NCI-H1694 treated with DMSO at 0.1 percent for 48 hours (cell line): ENCODE results near the gene RELCH.

ENCODE experiments used
- DNase-seq: peaks from one replicate; lab custom pipeline; 2025; lab: John Stamatoyannopoulos, UW

The RELCH gene

DNA sequence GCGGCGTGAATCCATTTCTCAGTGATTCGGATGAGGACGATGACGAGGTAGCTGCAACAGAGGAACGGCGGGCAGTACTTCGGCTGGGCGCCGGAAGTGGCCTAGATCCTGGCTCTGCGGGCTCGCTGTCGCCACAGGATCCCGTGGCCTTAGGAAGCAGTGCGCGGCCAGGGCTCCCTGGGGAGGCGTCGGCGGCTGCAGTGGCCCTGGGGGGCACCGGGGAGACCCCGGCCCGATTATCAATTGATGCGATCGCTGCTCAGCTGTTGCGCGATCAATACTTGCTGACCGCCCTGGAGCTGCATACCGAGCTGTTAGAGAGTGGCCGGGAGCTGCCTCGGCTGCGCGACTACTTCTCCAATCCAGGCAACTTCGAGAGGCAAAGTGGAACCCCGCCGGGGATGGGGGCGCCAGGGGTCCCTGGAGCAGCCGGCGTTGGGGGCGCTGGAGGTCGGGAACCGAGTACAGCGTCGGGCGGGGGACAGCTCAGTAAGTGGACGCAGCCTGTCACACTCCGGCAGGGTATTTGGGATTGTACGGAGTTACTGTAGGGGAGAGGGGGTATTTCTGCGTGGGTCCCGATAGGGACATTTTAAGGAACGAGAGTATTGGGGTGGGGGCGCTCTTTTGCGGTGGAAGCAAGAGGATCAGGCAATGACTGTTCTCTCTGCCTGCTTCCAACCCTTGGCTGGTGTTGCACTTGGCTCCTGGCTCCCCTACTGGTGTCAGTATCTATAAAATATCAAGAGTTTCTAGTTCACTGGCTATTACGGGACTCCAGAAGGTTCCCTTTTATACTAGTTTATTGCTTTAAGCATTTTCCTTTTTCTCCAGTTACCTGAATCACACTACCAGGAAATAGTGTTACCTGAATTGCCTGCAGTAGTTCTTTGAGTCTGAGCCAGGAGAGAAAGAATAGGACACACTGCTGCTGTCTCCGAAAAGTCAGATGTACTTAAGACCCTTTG, 772 bp downstream of the RELCH start:
- DNase-seq, result peak; percentile 15

DNA sequence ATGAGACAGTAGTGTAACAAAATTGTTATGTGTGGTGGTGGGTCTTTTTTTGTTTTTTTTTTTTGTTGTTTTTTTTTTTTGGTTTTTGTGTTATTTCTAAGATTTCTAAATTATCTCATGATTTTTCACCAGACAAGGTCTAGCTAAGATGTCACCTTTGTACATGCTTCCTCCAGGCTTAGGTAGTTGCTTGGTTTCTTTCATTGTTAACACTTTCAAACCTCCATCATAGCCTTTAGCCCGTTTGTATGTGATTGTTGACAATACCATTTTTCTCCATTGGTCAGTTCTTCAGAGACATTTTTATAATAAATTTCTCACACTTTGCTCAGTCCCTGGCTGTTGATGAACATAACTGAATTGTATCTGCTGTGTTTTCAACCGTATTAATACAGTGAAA, 2.2 kb downstream of the RELCH start:
- DNase-seq, result no peak

DNA sequence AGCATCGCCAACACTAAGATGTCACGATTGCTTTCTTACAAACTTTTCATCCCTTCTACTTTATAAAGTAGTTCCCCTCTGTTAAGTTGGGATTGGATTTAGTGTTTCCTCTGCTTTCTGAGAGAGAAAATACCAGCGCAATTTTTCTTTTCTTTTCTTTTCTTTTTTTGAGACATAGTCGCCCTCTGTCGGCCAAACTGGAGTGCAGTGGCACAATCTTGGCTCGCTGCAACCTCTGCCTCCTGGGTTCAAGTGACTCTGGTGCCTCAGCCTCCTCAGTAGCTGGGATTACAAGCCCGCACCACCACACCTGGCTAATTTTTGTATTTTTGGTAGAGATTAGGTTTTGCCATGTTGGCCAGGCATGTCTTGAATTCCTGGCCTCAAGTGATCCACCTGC, 9.0 kb downstream of the RELCH start:
- no peak for DNase-seq

DNA sequence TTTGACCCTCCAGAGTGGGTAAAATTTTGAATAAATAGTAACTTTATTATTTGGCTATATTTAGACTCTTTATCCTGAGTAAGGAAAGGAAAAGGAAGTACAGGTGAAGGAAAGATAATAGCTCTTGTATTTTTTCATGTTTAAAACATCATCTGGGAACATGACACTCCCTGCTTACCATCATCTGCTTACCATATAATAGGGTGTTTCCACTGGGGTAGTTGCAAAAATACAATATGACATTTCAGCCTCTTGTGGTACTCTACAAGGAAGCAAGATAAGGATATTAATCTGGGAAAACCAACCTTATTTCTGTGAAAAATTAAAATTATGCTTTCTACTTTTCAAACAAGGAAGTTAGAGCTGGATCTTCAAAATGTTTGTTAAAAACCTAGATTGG, 9.9 kb downstream of the RELCH start:
- no peak for DNase-seq

DNA sequence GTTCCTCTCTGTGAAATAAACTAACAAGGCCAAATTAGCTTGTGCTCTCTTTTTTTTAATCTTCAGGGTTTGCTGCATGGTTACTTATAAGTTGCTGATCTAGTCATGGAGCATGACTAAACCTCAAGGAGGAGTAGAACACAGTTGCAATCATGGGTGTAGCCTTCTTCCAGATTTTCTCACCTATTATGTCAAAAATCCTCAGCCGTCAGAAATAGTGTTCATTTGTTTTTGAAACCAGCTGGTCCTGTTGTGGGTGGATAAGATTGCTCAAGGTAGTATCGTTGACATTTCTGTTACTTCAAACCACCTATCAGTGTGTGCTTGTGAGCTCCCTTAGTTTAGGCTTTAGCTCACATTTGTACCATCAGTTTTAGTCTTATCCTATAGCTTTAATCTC, 11.2 kb downstream of the RELCH start:
- no peak for DNase-seq

DNA sequence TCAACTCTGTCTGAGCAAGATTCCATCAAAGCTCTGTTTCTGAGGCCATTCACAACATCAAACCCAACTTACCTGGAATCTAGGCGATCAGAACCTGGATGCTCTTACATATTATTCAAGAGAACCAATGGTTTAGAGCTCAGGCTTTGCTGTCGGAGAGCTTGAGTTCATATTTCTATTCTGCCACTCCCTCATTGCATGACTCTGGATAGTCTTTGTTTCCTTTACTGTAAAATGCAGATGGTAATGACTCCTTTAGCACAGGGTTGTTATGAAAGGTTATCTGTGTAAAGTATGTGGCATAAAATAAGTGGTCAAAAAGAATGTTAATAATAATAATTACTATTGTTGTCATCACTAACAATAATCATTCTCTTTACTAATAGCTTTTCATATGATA, 12.6 kb downstream of the RELCH start:
- DNase-seq, result no peak

DNA sequence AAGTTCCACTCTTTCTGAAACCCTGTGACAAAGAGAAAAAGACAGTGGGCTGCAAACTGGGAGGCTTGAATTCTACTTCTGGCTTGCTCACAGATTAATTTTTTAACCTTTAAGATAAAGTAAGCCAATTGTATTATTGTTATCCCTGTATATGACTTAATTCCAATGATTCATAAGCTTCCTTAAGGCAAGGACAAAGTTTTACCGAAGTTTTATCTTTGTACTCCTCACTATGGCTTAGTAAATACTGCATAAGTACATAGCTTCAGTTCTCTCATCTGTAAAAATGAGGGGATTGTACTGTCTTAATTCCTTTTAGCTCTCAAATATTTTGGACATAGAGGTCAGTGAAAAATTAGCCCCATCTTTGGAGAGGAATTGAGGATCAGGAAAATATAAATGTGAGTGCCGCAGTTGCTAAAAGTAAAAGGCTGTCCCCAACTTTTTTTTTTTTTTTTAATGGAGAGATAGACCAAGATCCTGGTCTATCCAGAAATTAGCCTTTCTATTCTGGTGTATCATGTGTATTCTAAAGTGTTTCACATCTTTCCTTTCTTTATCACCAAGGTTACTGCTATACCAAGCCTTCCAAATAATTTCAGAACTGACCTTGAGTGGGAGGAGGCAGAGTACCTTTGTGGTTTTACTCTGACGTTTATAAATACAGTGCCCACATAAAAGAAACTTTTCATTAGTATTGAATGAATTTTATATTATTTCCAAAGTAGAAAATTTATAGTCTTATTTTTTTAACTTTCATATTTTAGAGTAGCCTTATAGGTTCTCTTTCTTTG, 13.3 kb downstream of the RELCH start:
- no peak for DNase-seq

DNA sequence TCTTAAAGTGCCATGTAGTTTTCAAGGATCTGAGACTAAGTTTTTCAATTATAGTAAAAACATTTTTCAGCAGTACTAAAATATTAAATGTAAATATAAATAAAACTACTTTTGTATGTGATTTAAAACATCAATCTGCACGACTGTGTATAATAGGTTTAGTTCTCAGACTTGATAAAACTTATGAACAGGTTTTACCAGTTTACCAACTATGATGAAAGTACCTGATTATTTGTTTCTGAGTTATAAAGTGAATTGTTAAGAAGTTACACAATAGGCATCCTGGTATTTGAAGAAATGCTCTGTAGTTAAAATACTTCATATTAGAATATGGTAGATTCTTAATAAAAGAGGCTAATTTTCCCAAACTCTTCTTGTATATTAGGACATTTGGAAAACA, 14.8 kb downstream of the RELCH start:
- DNase-seq, result no peak

DNA sequence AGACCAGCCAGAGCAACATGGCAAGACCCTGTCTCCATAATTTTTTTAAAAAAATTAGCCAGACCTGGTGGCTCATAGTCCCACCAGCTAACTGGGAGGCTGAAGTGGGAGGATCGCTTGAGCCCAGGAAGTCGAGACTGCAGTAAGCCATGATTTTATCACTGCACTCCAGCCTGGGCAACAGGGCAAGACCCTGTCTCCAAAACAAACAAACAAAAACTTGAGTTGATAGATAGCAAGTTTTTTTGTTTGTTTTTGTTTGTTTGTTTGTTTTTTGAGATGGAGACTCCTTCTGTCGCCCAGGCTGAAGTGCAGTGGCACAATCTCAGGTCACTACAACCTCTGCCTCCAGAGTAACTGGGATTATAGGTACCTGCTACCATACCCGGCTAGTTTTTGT, 18.8 kb downstream of the RELCH start:
- DNase-seq, result no peak

DNA sequence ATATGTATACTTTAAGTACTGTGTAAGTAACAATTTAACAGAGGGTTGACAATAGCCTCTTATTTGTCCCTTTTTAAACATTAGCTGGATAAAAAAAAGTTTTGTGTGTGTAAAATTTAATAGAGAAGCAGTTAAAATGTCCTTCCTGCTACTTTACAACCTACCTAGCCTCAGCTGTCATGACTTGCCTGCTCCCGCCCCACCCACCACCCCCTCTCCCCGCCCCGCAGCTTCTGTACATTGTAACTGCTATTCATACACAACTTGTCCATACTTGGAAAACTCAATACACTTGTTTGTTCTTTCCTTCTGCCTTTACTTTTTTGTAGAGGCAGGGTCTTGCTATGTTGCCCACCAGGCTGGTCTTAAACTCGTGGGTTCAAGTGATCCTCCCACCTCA, 19.5 kb downstream of the RELCH start:
- DNase-seq, result no peak

DNA sequence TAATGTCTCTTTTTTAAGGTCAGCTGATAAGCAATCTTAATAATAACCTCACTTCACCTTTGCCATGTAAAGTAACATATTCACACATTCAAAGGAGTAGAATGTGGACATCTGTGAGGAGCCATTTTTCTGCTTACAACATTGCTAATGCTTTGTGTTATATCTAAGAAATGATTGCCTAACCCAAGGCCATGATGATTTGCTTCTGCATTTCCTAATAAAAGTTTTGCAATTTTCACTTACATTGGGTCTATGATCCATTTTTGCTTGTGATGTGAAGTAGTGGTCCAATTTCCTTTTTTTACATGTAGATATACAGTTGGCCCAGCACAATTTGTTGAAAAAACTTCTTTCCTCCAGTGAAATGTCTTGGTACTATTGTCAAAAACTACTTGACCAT, 22.0 kb downstream of the RELCH start:
- DNase-seq, result no peak

DNA sequence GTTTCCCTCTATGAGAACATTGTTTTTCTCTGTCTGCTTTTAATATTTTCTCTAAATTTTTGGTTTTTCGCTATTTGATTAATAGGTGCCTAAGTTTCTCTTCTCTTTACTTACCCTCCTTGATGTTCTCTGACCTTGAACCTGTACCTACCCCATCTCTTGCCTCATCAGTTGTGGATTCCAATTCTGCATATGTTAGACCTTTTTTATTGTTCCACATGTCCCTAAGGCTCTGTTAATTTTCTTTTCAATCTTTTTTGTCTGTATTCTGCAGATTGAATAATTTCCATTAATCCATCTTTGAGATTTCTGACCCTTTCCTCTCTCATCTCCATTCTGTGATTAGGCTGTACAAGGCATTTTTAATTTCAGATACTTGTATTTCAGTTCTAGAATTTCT, 23.1 kb downstream of the RELCH start:
- no peak for DNase-seq

DNA sequence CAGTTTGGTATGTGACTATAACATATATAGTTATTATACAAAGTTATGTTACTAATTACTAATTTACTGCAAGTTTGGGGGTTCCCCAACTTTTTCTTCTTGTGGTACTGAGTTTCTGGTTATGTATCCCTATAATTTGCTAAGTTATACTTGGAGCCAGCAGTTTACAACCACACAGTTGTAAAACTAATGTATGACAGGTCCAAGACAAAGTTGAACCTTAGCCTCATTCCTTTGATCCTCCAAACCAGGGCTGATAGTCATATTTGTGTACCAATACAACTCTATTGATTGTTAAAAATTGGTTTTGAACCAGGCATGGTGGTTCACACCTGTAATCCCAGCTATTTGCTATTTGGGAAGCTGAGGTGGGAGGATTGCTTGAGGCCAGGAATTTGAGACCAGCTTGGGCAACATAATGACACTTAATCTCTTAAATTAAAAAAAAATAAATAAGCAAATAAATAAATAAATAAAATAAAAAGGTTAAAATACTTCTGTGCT, 24.3 kb downstream of the RELCH start:
- no peak for DNase-seq

DNA sequence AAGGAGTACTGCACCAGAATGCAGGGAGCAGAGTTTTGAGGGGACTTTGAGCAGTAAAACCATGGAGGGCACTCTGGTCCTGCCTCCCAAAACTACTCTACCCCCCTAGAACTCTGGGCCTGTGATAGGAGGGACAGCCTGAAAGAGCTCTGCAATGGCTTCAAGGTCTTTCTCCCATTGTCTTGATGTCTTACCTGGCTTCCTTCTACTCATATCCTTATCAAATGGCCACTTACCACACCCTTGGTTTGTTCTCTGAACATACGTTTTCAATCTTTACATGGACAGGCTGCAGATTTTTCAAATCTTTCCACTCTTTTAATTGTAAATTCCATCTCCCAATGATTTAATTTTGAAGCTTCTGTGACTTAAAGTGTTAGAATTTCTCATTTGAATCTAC, 27.7 kb downstream of the RELCH start:
- DNase-seq, result no peak

DNA sequence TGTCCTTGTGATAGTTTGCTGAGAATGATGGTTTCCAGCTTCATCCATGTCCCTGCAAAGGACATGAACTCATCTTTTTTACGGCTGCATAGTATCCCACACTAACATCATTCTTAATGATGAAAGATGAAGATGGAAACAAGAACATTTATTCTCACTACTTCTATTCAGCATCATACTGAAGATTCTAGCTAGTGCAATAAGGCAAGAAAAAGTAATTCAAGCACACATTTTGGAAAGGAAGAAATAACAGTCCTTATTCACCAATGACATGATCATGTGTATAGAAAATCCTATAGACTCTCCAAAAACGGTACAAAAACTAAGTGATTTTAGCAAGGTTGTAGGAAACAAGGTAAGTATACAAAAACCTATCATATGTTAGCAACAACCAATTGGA, 37.2 kb downstream of the RELCH start:
- no peak for DNase-seq

DNA sequence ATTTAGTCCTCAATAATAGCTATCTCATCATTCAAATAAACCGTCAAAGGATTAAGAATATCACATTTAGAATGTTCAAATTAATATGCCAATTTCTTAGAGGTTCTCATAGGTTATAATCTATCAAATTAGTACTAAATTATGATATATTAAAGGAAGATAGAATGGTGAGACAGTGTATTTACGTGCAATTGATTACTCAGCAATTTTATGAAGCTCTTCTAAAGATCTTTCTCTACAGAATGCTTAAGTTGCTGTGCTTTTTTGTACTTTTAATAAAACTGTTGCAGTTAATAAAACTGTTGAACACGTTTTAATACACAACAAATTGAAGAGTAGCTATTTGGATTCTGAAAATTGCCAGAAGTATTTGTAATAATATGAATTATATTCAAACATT, 39.0 kb downstream of the RELCH start:
- no peak for DNase-seq

DNA sequence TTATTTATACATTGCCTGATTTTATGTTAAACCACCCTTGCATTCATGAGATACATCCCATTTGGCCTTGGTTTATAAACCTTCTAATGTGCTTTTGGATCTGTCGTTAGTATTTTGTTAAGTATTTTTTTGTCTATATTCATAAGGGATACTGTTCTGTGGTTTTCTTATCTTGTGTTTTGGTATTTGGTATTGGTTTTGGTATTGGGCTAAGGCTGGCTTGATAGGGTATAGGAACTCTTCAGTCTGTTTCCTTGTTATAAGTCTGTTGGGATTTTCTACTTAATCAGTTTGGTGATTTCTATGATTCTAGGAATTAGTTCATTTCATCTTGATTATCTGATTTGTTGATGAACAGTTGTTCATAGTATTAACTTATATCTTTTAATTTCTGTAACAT, 49.2 kb downstream of the RELCH start:
- no peak for DNase-seq

DNA sequence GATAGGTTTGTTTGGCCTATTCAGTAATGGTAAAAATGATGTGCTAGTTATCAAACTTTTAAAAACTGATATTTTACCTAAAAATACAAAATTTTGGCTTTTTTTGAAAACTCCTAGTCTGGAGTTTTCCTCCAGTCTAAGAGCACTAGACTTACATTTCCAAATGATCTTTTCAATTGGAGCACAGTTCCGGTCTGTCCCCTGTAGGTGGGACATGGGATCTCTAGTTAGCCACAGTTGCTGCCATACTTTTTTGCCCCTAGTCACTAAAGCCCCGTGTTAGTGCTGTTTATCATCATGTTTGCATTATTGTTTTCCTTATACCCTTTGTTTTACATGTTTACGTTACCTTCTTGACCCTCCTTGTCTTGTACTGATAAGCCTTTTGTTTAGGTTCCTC, 52.4 kb downstream of the RELCH start:
- DNase-seq, result no peak

DNA sequence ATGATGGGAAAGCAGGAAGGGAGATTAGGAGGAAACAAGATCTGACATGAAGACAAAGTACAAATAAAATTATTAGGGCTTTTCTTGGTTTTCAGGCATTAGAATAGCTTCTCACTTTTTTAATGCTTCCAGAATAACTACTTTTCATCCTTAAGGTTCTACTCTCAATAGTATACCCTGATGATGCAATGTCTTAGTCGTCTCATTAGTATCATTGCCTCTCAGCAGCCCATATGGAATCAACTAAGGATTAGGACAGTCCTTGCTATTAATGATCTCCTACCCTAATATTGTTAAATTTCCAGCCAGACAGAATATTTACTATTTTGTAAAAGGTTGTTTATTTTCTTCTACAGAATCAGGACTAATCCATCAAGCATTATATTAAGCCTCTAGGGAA, 55.9 kb downstream of the RELCH start:
- no peak for DNase-seq

DNA sequence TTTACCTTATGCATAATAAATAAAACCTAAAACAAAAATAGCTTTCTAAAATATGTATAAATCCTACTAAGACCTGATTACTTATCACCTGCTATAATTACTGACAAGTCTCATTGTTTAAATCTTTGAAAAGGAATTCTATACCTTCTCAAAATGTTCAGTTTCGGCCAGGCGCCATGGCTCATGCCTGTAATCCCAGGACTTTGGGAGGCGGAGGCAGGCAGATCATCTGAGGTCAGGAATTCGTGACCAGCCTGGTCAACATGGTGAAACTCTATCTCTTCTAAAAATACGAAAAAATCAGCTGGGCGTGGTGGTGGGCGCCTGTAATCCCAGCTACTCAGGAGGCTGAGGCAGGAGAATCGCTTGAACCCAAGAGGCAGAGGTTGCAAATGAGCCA, 58.1 kb downstream of the RELCH start:
- no peak for DNase-seq

DNA sequence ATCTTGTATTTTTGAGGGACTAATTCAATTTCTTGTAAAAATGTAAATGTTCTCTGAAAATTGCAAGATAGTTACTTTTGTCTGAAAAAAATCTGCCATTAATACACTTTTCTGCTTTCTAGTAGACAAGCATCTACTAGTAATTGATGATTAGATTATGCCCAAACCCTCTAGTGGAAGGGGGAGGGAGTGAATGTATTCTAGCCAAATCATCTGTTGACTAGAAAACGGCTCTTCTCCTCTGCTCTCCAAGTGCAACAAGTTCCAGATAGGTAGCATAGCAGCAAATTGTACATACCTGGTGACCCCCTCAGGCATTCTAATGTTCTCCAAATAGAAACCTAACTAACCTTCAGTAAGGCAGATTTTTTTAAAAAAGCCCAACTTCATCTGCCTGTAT, 58.6 kb downstream of the RELCH start:
- DNase-seq, result no peak

DNA sequence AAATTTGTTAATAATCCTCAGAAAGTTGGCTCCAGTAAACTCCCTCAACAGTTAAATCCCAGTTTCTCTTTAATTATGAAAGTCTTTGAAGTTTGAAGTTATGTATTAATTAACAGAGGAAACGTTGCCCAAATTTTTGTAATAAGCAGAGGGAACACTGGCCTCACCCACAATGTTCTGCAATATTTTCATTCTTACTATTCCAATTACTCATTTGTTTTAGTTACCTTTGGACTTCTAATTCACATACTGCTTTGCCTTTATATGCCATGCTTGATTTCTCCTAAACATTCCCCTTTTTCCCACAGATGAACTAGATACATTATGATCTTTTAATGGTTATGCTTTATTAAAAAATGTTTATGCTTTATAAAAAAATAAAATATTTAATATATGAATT, 61.3 kb downstream of the RELCH start:
- DNase-seq, result no peak

DNA sequence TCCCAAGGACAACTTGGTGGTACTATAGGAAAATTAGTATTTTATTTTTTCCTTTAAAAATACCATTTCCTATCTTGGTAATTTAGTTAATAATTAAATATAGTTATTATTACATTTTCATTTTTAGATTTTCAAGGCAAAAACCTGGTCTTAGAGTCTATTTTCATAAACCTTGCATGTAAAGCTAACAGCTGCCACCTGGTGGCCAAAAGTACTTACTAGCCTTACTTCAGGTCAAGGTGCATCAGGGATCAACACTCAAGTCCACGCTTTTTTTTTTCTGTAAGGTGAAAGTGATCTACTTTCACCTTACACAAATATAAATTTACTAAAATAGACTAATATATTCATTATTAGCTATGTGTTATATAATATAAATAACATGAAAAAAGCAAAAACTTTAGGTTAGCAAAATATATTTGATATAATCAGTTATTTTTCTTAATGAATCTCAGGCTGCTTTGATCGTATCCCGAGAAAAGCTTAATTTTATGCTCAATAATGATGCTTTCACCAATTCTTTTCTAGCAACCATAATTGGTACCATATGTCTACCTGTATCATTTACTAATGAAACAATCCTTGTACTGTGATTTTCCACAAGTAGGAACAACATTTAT, 62.5 kb downstream of the RELCH start:
- DNase-seq, result peak; percentile 57
